AG09319 (cell line): ENCODE results near the gene CTNNA3.

Source experiments
- DNase-seq: peaks from one replicate; pipeline ENCODE4 v3.0.0-alpha.2; 2010; ENCODE audit warnings: low read depth; ENCODE audit errors: extremely low read depth
- CTCF ChIP-seq: IDR thresholded peaks from 2 replicates; pipeline ENCODE4 v1.5.1; 2011; ENCODE audit warnings: low read depth, mild to moderate bottlenecking, inconsistent platforms, low read length, moderate library complexity

Gene CTNNA3

GRCh38 chr10:66180581-66181318, 1515.2 kb downstream of the CTNNA3 start:
- TF ChIP-seq CTCF = peak; percentile 54
- DNase-seq = peak; percentile 3

GRCh38 chr10:66180021-66180420, 1516.0 kb downstream of the CTNNA3 start:
- no peak for DNase-seq
- no peak for TF ChIP-seq CTCF

- no peak for DNase-seq
- TF ChIP-seq CTCF = no peak
Observed at GRCh38 chr10:66176772-66177171, 1519.2 kb downstream of the CTNNA3 start.

- DNase-seq = no peak
- TF ChIP-seq CTCF = no peak
Observed at GRCh38 chr10:66167816-66168215, 1528.2 kb downstream of the CTNNA3 start.

GRCh38 chr10:66162560-66163143, 1533.3 kb downstream of the CTNNA3 start:
- DNase-seq = no peak
- no peak for TF ChIP-seq CTCF

- no peak for TF ChIP-seq CTCF
- no peak for DNase-seq
Observed at GRCh38 chr10:66151346-66151745, 1544.6 kb downstream of the CTNNA3 start.

GRCh38 chr10:66148312-66148711, 1547.7 kb downstream of the CTNNA3 start:
- DNase-seq = no peak
- TF ChIP-seq CTCF = no peak
